Naive thymus-derived CD4-positive, alpha-beta T cell (primary cell): ENCODE measurements around the gene ANKRD34A. TPM values are rescaled to one million over a fixed set of nuclear protein-coding genes. Genes with fewer than 3 reads are reported as not detected.

Experiments used
- ATAC-seq: fragments of 150-1000 bp; cut with Tn5 transposase; 2 replicates; pipeline ENCODE4 v1.10.0; 2021; ENCODE audit warnings: mild to moderate bottlenecking, moderate library complexity
- CTCF ChIA-PET: fragments of 350-600 bp; sonication (Branson Sonifier 250); formaldehyde crosslinking; loops from one replicate; lab custom pipeline; 2021; ENCODE audit warnings: antibody characterized with exemption; lab: Charles Lee
- POLR2A ChIA-PET: fragments of 350-600 bp; sonication (Branson Sonifier 250); formaldehyde crosslinking; loops from one replicate; lab custom pipeline; 2021; ENCODE audit warnings: antibody characterized with exemption, inconsistent platforms; lab: Charles Lee
- DNase-seq, 9 donors: peaks; one replicate each; pipeline versions ENCODE4 v3.0.0 to v3.0.0-alpha.2; 2020 to 2022; ENCODE audit warnings: mixed read lengths in 1 of 9
- H3K27ac ChIP-seq: one replicate; pipeline ENCODE4 v1.7.0; 2013; ENCODE audit warnings: mild to moderate bottlenecking, low read depth, low read length, moderate library complexity
- H3K27me3 ChIP-seq, 2 donors: one replicate each; pipeline ENCODE4 v1.7.0; 2013; ENCODE audit warnings: low read length in 2 of 2, mild to moderate bottlenecking in 2 of 2, moderate library complexity in 2 of 2; ENCODE audit not compliant: control insufficient read depth in 2 of 2, insufficient read depth in 2 of 2
- H3K36me3 ChIP-seq, 3 experiments: 1 replicate in 2 of 3; 2 replicates in 1 of 3; pipeline ENCODE4 v1.7.0; 2013; ENCODE audit warnings: low read length in 3 of 3, mild to moderate bottlenecking in 3 of 3, moderate library complexity in 1 of 3; ENCODE audit not compliant: insufficient read depth in 3 of 3, control insufficient read depth in 2 of 3
- H3K4me1 ChIP-seq, 2 donors: one replicate each; pipeline ENCODE4 v1.7.0; 2013; ENCODE audit warnings: low read length in 2 of 2, mild to moderate bottlenecking in 2 of 2, moderate library complexity in 1 of 2; ENCODE audit not compliant: control insufficient read depth in 2 of 2, insufficient read depth in 2 of 2
- H3K4me3 ChIP-seq: 2 replicates; pipeline ENCODE4 v1.7.0; 2013; ENCODE audit warnings: mild to moderate bottlenecking, low read length
- H3K9me3 ChIP-seq, 3 experiments: 1 replicate in 2 of 3; 2 replicates in 1 of 3; pipeline ENCODE4 v1.7.0; 2013; ENCODE audit warnings: low read length in 3 of 3; ENCODE audit not compliant: control insufficient read depth in 2 of 3
- H3K27ac Mint-ChIP-seq, 9 donors: one replicate each; pipeline ENCODE4 v1.8.0; 2020 to 2022; ENCODE audit warnings: mixed read lengths in 9 of 9, mild to moderate bottlenecking in 8 of 9, moderate library complexity in 5 of 9, inconsistent platforms in 2 of 9
- H3K27me3 Mint-ChIP-seq, 5 donors: one replicate each; pipeline ENCODE4 v1.8.0; 2021 to 2022; ENCODE audit warnings: mixed read lengths in 5 of 5, mild to moderate bottlenecking in 1 of 5
- H3K36me3 Mint-ChIP-seq, 5 donors: one replicate each; pipeline ENCODE4 v1.8.0; 2020 to 2022; ENCODE audit warnings: mixed read lengths in 5 of 5, mild to moderate bottlenecking in 3 of 5, inconsistent platforms in 1 of 5
- H3K4me1 Mint-ChIP-seq, 7 donors: one replicate each; pipeline ENCODE4 v1.8.0; 2020 to 2022; ENCODE audit warnings: mixed read lengths in 7 of 7, mild to moderate bottlenecking in 3 of 7, inconsistent platforms in 1 of 7
- H3K4me3 Mint-ChIP-seq, 10 donors: one replicate each; pipeline ENCODE4 v1.8.0; 2020 to 2022; ENCODE audit warnings: mild to moderate bottlenecking in 10 of 10, mixed read lengths in 10 of 10, moderate library complexity in 6 of 10, inconsistent platforms in 2 of 10
- H3K9me3 Mint-ChIP-seq, 11 donors: one replicate each; pipeline ENCODE4 v1.8.0; 2020 to 2022; ENCODE audit warnings: mixed read lengths in 11 of 11, mild to moderate bottlenecking in 4 of 11, inconsistent platforms in 1 of 11, moderate library complexity in 1 of 11
- intact Hi-C, 2 donors: fragments of 100-400 bp; cut with micrococcal nuclease; formaldehyde crosslinking; loops; one replicate each; pipeline ENCODE4 v1.15.1; 2023
- polyA plus RNA-seq, 2 donors: library from polyadenylated mRNA; unstranded; fragments of 300-500 nt; fragmentation: Illumina TruSeq; gene quantifications; one replicate each; pipeline ENCODE4 v1.2.3, GENCODE V29; 2021
- total RNA-seq, 6 experiments: library from RNA in 5 of 6; stranded (reverse) in 5 of 6; gene quantifications; 1 replicate in 5 of 6; 2 replicates in 1 of 6; pipeline ENCODE4 v1.2.3 and lab custom pipeline; 2021 to 2026

Gene ANKRD34A
- total and polyA plus RNA-seq, 7 experiments from 2014 or later = 0.11 to 1.5 (median 0.66) TPM

DNA sequence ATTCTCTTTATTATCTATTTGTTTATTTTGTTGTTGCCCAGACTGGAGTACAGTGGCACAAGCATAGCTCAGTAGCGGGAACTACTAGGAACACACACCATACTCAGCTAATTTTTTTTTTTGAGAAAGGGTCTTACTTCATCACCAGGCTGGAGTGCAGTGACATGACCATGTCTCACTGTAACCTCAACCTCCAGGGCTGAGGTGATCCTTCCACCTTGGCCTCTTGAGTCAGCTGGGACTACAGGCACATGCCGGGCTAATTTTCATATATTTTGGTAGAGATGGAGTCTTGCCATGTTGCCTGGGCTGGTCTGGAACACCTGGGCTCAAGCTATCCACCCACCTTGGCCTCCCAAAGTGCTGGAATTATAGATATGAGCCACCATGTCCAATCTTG is 37.3 kb upstream of the ANKRD34A start:
- ATAC-seq (no peak), DNase-seq (no peak)
- H3K4me1 Mint-ChIP-seq = peaks cover 51 to 80% (median 72%) of the 10 kb centered on the region in 7 donors
- intact Hi-C loops = no loop called here
- POLR2A ChIA-PET = interaction anchor here (0.9 to 35.8 kb wide), 5 partner anchors 15 to 74 kb away, joined by 3 to 1779 read pairs (median 5); partner anchors contain the start of genes ANKRD34A, LIX1L, POLR3GL and RBM8A
- no peaks in the 10 kb centered on the region for H3K27me3 Mint-ChIP-seq
- peaks cover 0 to 3% (median 0%) of the 10 kb centered on the region in 3 experiments for H3K36me3 ChIP-seq
- peaks cover 0 to 2% (median 0%) of the 10 kb centered on the region in 5 donors for H3K36me3 Mint-ChIP-seq
- no peaks in the 10 kb centered on the region for H3K9me3 ChIP-seq
- H3K4me3 Mint-ChIP-seq = peak overlapping the region in 9 of 10 donors; percentile 26 to 77 (median 64)
- peak overlapping the region; percentile 20 to 97 (median 95) for H3K27ac Mint-ChIP-seq
- no peaks in the 10 kb centered on the region for H3K27me3 ChIP-seq
- no peaks in the 10 kb centered on the region for H3K9me3 Mint-ChIP-seq
- no peak overlapping the region for H3K4me3 ChIP-seq
- CTCF ChIA-PET = interaction anchor here (0.9 to 2.9 kb wide), 4 partner anchors 12 to 75 kb away, joined by 3 to 29 read pairs (median 4); partner anchors contain the start of genes ANKRD34A, POLR3GL and RBM8A
- peak overlapping the region; percentile 55 for H3K27ac ChIP-seq
- peaks cover 53 to 72% of the 10 kb centered on the region in 2 donors for H3K4me1 ChIP-seq

DNA sequence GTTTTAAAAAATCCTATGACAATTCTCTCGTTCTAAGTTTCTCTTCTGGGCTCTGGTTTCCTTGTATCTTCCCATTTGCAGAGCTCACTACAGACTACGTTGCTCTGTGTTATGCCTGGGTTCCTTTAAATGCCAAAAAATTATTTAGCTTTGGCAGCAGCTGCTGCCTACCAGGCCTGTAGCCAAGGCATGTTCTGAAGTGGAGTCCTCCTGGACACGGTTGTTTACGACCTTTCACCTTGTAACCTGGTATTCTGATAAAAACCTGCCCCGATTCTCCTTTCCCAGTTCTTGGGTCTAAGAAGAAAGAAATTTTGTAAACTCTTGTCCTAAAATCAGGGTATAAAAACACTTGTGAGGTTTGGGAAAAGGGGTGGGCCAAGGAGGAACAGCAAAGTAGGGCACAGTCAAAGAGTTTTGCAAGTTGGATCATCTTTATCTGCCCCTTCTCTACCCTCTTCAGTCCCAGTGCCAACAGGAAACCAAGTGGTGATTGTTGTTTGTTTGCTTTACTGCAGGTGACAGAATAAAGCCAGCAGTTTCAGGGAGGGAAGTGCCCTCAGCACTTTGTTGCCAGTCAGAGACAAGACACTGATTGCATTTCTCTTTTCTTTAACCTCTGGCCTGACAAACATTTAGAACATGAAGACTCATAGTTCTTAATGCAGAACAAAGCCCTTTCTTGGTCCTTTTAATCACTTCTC is 35.1 kb upstream of the ANKRD34A start:
- H3K36me3 Mint-ChIP-seq = peaks cover 12 to 22% (median 20%) of the 10 kb centered on the region in 5 donors
- Histone ChIP-seq H3K4me3 (peak overlapping the region; percentile 97), H3K27me3 (no peaks in the 10 kb centered on the region), H3K36me3 (peaks cover 15 to 25% (median 16%) of the 10 kb centered on the region in 3 experiments), H3K4me1 (peaks cover 36 to 52% of the 10 kb centered on the region in 2 donors), H3K27ac (peak overlapping the region; percentile 91), H3K9me3 (no peaks in the 10 kb centered on the region)
- ChIA-PET POLR2A (interaction anchor here (0.7 to 35.8 kb wide), 7 partner anchors 8 to 141 kb away, joined by 3 to 1779 read pairs (median 4); partner anchors contain the start of genes ANKRD34A, LIX1L, PIAS3 and POLR3GL), CTCF (interaction anchor here (0.6 to 12.8 kb wide), 3 partner anchors 8 to 31 kb away, joined by 3 to 193 read pairs (median 3); no protein-coding TSS in a partner anchor)
- H3K4me1 Mint-ChIP-seq = peaks cover 32 to 61% (median 54%) of the 10 kb centered on the region in 7 donors
- peak overlapping the region; percentile 94 to 99 (median 97) for H3K27ac Mint-ChIP-seq
- intact Hi-C loops = loop anchor here (1.0 to 5.0 kb wide), 2 partner anchors 37 to 41 kb away; partner anchors contain the start of genes ANKRD34A (in 1 of the 2), LIX1L (in 1 of the 2) and POLR3GL (in 1 of the 2)
- peak overlapping the region; percentile 78 to 99 (median 98) for H3K4me3 Mint-ChIP-seq
- DNase-seq = peak in 6 of 9 donors; percentile 61 to 75 (median 65)
- peaks cover 0 to 3% (median 0%) of the 10 kb centered on the region in 5 donors for H3K27me3 Mint-ChIP-seq
- peaks cover 0 to 11% (median 0%) of the 10 kb centered on the region in 11 donors for H3K9me3 Mint-ChIP-seq
- peak; percentile 52 for ATAC-seq

DNA sequence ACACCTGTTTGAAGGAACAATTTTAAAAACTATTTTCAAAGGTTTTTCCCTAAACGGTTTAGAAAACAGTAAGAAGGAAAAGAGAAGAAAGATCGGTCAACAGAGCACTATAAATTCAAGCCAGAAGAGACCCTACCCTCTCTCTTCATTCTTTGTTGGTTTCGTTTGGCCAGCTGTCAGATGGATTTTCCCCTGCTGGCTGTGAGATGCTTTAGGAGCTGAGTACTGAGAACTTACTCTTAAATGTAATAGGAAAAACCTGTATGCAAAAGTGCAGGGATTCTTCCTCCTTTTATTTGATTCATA is 33.3 kb upstream of the ANKRD34A start:
- H3K9me3 ChIP-seq = no peaks in the 10 kb centered on the region
- peak overlapping the region; percentile 97 for H3K4me3 ChIP-seq
- Mint-ChIP-seq H3K27ac (peak overlapping the region; percentile 94 to 99 (median 97)), H3K9me3 (peaks cover 0 to 14% (median 0%) of the 10 kb centered on the region in 11 donors), H3K4me3 (peak overlapping the region; percentile 89 to 99 (median 98)), H3K27me3 (peaks cover 0 to 3% (median 0%) of the 10 kb centered on the region in 5 donors), H3K36me3 (peaks cover 30 to 40% (median 38%) of the 10 kb centered on the region in 5 donors), H3K4me1 (peaks cover 39 to 68% (median 50%) of the 10 kb centered on the region in 7 donors)
- peak overlapping the region; percentile 91 for H3K27ac ChIP-seq
- ATAC-seq (no peak), DNase-seq (peak in 1 of 9 donors; percentile 18)
- CTCF ChIA-PET = interaction anchor here (0.7 to 12.8 kb wide), 6 partner anchors 8 to 70 kb away, joined by 4 to 193 read pairs (median 4); partner anchors contain the start of gene RBM8A
- peaks cover 33 to 43% (median 34%) of the 10 kb centered on the region in 3 experiments for H3K36me3 ChIP-seq
- no peaks in the 10 kb centered on the region for H3K27me3 ChIP-seq
- intact Hi-C loops = loop anchor here (1.0 to 5.0 kb wide), 4 partner anchors 9 to 79 kb away; partner anchors contain the start of genes ANKRD34A (in 1 of the 2), PEX11B (in 1 of the 2) and POLR3GL (in 1 of the 2)
- POLR2A ChIA-PET = interaction anchor here (0.5 to 35.8 kb wide), 13 partner anchors 7 to 1549 kb away, joined by 4 to 1779 read pairs (median 24); partner anchors contain the start of genes ANKRD34A, HJV, LIX1L and NUDT17
- peaks cover 44% of the 10 kb centered on the region in 2 donors for H3K4me1 ChIP-seq

DNA sequence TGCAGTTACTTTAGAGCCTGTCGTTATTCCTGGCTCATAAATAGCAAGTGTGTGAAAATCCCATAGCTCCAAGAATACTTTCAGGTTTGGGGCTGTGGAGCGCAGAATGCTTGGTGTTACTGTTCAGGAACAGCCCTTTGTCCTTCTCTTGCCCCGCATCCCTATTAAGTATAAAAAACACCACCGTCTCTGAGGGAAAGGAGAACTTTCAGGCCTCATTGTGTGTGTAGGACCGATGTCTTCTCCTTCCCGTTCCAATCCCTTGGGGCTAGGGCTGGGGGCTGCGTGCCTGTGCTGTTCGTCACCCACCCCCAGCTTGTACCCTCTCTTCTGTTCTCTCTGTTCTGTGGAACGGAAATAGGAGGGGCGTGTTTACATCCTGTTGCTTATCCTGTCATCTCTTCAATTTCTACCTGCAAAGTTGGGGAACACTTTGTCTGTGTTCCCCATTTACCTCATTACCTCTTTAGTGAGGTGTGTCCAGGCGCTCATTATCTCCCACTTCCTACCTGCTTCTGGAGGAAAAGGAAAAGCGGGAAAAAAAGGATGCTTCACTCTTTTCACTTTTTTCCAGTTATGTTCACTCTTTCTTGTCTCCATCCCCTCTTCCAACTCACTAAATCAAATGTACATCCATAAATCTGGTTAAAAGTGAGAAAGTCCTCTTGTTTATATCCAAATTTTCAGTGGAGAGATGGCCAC is 32.8 kb upstream of the ANKRD34A start:
- H3K27me3 Mint-ChIP-seq = peaks cover 0 to 3% (median 0%) of the 10 kb centered on the region in 5 donors
- H3K9me3 ChIP-seq = no peaks in the 10 kb centered on the region
- no peaks in the 10 kb centered on the region for H3K27me3 ChIP-seq
- ATAC-seq = peak; percentile 70
- peak overlapping the region; percentile 97 for H3K4me3 ChIP-seq
- peaks cover 31 to 44% (median 43%) of the 10 kb centered on the region in 5 donors for H3K36me3 Mint-ChIP-seq
- H3K4me1 ChIP-seq = peaks cover 48% of the 10 kb centered on the region in 2 donors
- ChIA-PET POLR2A (interaction anchor here (0.5 to 35.8 kb wide), 17 partner anchors 8 to 1549 kb away, joined by 3 to 1779 read pairs (median 14); partner anchors contain the start of genes ANKRD34A, HJV, LIX1L and NUDT17), CTCF (interaction anchor here (0.8 to 12.8 kb wide), 9 partner anchors 7 to 152 kb away, joined by 3 to 193 read pairs (median 5); partner anchors contain the start of genes NUDT17 and RBM8A)
- DNase-seq = peak in 8 of 9 donors; percentile 57 to 88 (median 84)
- peaks cover 43 to 72% (median 54%) of the 10 kb centered on the region in 7 donors for H3K4me1 Mint-ChIP-seq
- intact Hi-C loops = loop anchor here (1.0 to 5.0 kb wide), 3 partner anchors 10 to 78 kb away; partner anchors contain the start of genes ANKRD34A (in 1 of the 2), PEX11B (in 1 of the 2) and POLR3GL (in 1 of the 2)
- peak overlapping the region; percentile 91 for H3K27ac ChIP-seq
- peaks cover 0 to 14% (median 0%) of the 10 kb centered on the region in 11 donors for H3K9me3 Mint-ChIP-seq
- peak overlapping the region; percentile 89 to 99 (median 98) for H3K4me3 Mint-ChIP-seq
- H3K27ac Mint-ChIP-seq = peak overlapping the region; percentile 94 to 99 (median 97)
- peaks cover 36 to 47% (median 37%) of the 10 kb centered on the region in 3 experiments for H3K36me3 ChIP-seq

DNA sequence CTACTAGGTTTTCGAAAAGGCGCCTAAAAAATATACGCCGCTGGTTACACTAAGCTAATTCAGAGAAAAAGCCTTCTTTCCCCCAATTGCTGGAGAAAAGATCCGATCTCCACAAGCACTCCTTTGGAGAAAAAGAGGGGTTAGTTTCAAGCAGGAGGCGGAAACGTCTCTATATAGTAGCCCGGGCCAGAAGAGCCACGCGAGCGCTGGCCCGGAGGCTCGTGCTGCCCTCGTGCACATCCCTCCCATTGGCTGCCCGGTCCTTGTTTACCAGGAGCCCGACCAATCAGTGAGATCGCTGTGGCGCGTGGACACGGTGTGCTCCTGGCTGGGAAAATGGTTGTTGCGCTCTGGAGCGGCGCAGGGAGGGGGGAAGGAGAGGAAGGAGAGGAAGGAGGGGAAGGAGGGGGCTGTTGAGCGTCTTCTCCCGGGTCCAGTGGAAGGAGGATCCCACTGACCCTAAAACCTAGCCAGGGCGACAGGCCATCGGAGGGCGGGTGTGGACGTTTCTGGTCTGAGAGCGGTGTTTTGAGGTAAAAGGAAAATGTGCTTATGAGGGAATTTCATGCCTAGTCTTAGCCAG is 32.1 kb upstream of the ANKRD34A start, which contains the start of gene TXNIP:
Gene TXNIP (minus strand): TSS at position 147 of the 583 bp plus-strand sequence. CDS start 313 bp downstream, outside the sequence.
- no peaks in the 10 kb centered on the region for H3K9me3 ChIP-seq
- H3K27me3 ChIP-seq = no peaks in the 10 kb centered on the region
- peaks cover 41 to 48% of the 10 kb centered on the region in 2 donors for H3K4me1 ChIP-seq
- H3K27me3 Mint-ChIP-seq = peaks cover 0 to 3% (median 0%) of the 10 kb centered on the region in 5 donors
- H3K9me3 Mint-ChIP-seq = peaks cover 0 to 14% (median 0%) of the 10 kb centered on the region in 11 donors
- CTCF ChIA-PET = interaction anchor here (0.8 to 12.8 kb wide), 8 partner anchors 8 to 151 kb away, joined by 3 to 193 read pairs (median 4); partner anchors contain the start of genes NUDT17 and RBM8A
- peaks cover 31 to 51% (median 49%) of the 10 kb centered on the region in 5 donors for H3K36me3 Mint-ChIP-seq
- H3K27ac Mint-ChIP-seq = peak within 1 kb of the TSS; percentile 94 to 99 (median 97)
- POLR2A ChIA-PET = interaction anchor here (0.6 to 35.8 kb wide), 17 partner anchors 8 to 173 kb away, joined by 3 to 1779 read pairs (median 14); partner anchors contain the start of genes ANKRD34A, HJV, LIX1L and NUDT17
- peak within 1 kb of the TSS; percentile 89 to 99 (median 98) for H3K4me3 Mint-ChIP-seq
- intact Hi-C loops = loop anchor here (1.0 to 5.0 kb wide), 7 partner anchors 8 to 78 kb away; partner anchors contain the start of genes ANKRD34A (in 1 of the 2), PEX11B (in 1 of the 2), POLR3GL (in 1 of the 2) and RBM8A (in 1 of the 2)
- H3K4me1 Mint-ChIP-seq = peaks cover 43 to 72% (median 54%) of the 10 kb centered on the region in 7 donors
- H3K36me3 ChIP-seq = peaks cover 36 to 47% (median 37%) of the 10 kb centered on the region in 3 experiments
- peak; percentile 66 to 97 (median 94) for DNase-seq
- H3K27ac ChIP-seq = peak within 1 kb of the TSS; percentile 91
- peak; percentile 92 for ATAC-seq
- peak within 1 kb of the TSS; percentile 97 for H3K4me3 ChIP-seq
